ENCODE data around the gene ACTL8.

- TF ChIP-seq POLR2A (IDR thresholded peaks at IDR 0.05; ENCODE audit: low read depth, low read length) (no peak), CTCF (conservative IDR thresholded peaks at IDR 0.05; ENCODE audit: low read depth, low read length) (no peak), MAZ (IDR thresholded peaks at IDR 0.05; ENCODE audit: borderline replicate concordance, low read depth, low read length) (no peak), USF2 (IDR thresholded peaks at IDR 0.05; ENCODE audit: low read depth, low read length) (no peak), MAFK (IDR thresholded peaks at IDR 0.05; ENCODE audit: low read depth, low read length) (no peak)
Measured at GRCh38 chr1:17857996-17858395, 102.9 kb downstream of the ACTL8 start.

Data from IMR-90 (cell line).